HT1080 (cell line): ENCODE results near the gene NCOA7. TPM values are rescaled to one million over a fixed set of nuclear protein-coding genes. Genes with fewer than 3 reads are reported as not detected.
"Not testable (repeated sequence)": the region's sequence is repeated elsewhere in the genome, so short reads cannot be mapped to it uniquely, and the experiment has no call there.

ENCODE experiments used
- DNase-seq: peaks from one replicate; pipeline ENCODE4 v3.0.0-alpha.2; 2015; ENCODE audit warnings: low read depth
- total RNA-seq: library from RNA; depleted of rRNA; stranded (reverse); fragments of >200 nt; shearing (Covaris generic); gene quantifications from 2 replicates; pipeline ENCODE4 v1.2.3, GENCODE V29; 2014

The NCOA7 gene
- total RNA-seq, 1 experiment from 2014 or later: 5.0 TPM

DNA sequence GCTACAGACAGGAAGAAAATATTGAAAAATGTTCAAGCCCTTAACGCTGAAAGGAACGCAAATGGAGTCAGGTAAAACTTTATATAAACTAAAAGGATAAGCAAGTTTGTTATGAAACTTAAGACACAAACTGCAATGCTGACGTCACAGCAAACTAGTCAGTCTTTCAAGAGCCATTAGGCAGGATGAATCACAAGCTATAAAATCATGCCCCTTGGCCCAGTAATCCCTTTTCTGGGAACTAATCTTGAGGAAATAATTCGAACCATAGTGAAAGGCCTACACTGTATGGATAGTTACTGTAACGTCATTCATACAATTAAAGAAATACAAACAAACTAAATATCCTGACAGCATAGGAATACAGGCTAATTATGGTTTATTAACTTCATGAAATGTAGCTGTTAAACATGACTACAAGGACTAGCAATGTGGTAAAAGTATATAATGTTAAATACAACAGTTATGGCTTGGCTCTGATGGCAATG, 123.1 kb downstream of the NCOA7 start:
- peak; percentile 81 for DNase-seq

DNA sequence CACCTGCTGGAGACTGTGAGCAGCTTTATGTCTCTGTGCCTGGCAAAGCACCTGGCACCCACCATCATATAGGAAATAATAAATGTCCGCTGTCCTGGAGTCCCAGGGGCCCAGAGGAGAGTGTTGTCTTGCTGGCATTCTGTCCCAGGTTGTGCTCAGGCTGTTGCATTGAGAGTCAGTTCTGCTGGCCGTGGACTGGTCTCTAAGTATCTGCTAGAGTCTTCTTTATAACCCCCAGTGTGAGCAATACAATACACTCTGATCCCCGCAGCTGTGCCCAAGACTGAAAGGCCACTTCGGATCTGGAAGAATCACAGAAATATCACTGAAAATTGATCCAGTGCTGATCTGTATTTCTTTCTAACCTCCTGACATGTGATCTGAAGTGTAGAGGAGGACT, 127.5 kb downstream of the NCOA7 start:
- DNase-seq: no peak

DNA sequence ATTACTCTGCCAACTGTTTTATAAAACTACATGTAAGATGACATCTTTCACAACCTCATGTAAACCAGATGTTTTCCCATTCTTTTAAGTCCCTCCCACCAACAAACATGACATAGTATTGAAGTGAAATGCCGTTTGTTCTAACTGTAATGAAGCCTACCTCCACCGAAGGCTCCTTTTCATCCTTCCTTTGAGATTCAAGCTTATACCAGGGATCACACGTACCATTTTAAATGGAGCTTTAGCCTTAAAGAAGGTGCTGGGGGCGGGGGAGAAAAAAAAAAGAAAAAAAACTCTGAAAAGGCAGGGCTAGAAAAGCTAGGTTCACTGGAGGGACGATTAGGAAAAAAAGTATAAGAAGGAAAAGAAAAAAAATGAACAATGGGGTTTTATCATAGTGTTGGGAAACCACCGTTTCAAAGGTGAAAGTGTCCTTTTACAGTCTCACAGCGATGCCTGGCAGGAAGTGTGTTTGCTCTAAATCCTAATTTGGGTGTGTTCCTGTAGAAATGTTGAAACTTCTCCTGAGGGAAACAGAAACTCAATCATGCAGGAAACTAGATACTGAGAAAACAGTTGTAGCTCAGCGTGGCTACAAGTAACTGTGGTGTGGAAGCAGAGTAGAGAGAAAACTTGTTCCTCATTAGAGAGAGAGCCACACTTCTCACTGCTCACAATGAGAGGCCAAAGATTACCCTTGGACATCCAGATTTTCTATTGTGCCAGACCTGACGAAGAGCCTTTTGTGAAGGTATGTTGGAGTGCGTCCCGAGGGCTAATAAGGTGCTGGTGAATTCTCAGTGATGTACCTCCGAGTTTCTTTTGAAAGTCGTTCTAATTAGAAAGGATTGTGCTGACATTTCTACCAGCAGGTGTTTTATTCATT, 128.2 kb downstream of the NCOA7 start:
- DNase-seq: peak; percentile 50

DNA sequence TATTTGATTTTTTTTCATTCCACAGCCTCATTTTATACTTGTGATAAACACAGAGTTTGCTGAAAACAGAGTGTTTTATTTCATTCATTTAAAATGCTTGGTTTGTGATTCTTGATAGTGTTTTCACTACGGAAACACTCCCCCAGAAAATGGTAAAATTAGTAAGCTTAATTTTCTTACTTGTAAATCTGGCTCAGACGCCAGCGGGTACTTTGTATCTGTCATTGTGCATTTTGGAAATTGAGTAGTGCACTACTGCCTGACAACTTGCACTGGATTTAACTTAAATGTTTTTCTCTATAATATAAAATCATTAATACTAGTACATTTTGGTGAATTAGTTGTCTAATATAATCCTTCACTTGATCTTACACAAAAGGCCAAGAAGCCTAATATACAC, 128.9 kb downstream of the NCOA7 start:
- DNase-seq: no peak

DNA sequence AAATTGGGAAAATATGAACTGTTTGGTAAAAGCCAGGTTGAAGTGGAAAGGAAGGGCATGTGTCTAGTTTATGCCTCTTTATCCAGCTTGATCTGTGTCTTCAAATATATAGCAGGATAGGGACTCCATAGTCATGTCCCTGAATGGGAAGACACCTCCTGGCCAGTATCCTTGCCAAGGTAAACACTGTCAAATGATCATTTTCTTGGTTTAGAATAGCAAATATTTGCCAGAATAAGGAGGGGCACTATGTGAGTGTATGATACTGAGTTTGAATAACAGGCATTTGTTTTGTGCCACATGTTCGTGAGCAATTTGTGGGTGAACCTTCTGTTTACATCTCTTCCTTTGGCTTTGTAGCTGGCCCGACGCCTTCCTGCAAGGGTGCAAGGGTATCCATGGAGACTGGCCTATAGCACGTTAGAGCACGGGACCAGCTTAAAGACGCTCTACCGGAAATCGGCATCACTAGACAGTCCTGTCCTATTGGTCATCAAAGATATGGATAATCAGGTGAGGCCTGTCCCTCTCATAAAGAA, 131.6 kb downstream of the NCOA7 start:
- no peak for DNase-seq

DNA sequence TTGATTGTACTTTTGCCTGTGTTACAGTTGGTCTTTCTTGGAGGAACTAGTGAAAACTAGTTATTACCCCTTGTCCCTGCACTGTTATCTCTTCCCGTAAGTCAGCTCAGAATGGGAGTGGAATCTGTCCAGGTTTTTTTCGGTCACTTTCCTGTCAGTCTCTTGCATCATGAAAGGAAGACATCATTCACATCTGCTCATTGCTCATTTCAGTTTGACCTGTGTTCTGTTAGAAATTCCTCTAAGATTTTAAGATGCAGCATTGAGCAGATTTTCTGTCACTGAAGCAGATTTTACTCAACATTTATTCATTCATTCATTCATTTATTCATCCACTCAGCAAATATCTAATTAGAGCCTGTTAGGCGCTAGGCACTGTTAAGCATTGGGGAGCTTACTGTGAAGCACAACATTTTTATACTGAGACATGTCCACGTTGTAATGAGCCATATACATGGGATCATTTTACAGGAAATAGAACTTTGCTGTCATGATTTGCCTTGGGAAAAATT, 132.7 kb downstream of the NCOA7 start:
- no peak for DNase-seq

DNA sequence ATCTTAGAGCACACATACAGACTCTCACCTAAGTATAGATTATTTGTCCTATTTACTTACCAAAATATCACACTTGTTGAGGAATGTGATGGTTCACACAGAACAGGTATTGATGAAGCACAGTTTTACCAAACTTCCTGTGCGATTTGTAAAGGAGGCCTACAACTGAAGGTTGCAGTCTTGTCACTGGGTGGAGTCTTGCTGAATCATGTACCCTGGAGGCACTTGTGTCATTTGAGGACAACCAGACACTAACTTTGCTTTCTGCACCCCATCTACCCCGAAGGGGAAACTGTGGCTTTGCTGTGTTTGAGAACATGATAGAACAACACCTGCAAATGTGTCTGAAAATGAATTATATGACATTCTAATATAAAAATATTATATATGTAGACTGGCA, 133.4 kb downstream of the NCOA7 start:
- DNase-seq: no peak

DNA sequence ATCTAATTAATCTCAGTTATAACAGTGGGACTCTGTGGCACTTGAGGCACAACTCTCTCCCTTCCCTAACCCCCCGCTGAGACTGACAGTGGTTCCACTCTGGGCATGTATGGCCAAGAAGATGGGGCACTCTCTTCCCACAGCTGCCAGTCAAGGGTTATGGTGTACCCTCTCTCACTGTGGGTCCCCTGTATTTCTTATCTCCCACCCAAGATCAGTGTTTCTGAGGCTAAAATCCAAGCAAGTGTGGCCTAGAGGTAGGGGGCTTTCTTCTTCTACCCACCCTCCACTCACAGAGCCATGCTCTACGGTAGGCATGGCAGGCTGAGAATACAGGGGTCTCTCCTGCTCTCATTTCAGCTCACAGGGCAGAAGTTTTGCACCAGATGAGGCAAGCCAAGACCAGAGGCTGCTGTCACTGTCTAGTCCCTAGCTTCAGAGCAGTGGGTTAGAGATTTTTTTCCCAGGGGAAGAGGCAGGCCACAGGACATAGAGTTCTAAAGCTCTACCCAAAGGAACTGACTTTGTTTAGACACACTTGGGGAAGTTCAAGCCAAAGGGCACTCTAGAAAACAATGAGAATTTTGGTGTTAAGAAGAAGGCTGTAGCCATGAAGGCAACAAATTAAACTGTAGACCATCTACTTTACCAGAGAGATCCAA, 134.1 kb downstream of the NCOA7 start:
- DNase-seq: no peak

DNA sequence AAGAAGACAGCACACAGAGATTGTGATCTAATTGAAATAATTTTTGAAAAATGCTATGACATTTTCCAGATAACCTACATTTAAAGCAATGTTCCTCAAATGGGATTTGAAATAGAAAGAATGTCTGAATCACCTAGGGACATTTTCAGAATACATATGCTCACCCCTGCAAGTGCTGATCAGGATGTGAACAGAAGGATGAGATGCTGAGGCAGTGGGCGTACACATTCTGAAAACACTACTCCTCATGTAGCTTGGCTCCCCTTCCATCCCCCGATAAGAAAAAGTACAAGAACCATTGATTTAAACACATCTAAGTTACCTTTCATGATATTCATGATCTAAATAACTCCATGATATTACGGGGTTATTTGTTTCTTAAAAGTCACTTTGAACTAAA, 136.0 kb downstream of the NCOA7 start:
- no peak for DNase-seq

DNA sequence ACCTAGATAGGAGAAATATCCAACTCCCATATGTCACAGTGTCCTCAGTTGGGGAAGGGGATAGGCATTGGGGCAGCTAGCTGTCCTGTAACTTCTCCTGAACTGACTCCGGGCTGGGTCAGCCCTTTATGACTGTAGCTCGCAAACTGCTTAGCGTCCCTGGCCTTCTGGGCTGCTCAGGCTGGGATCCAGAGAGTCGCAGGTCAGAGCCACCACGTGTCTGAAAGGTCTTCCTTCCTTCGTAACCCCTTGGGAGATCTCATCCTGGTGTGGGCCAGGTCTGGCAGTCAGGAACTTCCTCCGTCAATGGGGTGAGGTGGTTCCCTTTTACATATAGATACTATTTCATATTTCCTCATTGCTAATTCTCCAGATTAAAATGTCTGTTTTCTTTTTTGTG, 137.0 kb downstream of the NCOA7 start:
- no peak for DNase-seq

DNA sequence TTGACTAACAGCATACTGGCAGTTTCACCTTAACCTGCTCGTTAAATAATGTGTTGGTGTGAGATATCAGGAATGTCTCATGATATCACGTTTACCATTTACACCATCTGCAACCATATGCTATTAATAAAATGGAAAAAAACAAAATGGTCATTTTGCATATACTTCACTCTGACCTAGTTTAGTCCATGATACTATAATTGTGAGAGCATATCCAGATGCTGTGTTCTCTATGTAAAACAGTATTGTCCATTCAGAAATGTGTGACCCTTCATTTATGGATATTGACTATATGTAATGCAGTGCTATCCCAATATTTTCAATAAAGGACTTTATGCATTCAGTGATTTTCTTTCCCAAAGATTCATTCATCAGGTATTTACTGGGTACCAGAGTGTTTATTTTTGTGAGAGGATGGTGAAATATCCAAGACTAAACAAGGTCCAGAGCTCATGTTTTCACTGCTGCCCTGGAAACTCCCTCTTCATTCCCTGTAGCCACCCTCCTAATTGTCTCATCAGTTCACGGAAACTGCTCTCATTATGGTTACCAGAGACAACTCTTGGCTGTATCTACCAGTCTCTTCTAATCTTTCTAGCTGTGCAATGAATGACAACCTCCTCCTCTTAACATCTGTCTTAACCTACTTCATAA, 140.1 kb downstream of the NCOA7 start:
- no peak for DNase-seq

DNA sequence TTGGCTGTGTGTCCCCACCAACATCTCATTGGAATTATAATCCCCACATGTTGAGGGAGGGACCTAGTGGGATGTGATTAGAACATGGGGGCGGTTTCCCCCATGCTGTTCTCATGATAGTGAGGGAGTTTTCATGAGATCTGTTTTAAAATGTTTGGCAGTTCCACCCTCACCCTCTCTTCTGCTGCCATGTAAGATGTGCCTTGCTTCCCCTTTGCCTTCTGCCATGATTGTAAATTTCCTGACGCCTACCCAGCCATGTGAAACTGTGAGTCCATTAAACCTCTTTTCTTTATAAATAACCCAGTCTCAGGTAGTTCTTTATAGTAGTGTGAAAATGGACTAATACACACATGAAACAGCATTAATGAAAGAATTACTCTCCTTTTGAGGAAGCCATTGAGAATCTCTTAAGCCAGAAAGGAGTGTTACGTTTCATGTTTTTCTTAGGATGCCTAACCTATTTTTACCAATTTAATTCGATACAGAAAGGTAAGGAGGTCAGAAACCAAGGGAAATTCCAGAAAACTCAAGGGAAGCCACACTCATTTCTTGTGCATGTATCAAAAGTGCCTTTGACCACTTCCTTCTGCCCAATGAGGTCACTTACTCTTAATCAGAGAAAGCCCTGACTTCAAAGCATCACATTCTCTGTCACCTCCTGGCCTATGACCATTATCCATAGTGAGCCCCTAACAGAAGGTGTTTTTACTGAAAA, 141.1 kb downstream of the NCOA7 start:
- DNase-seq: peak; percentile 35

DNA sequence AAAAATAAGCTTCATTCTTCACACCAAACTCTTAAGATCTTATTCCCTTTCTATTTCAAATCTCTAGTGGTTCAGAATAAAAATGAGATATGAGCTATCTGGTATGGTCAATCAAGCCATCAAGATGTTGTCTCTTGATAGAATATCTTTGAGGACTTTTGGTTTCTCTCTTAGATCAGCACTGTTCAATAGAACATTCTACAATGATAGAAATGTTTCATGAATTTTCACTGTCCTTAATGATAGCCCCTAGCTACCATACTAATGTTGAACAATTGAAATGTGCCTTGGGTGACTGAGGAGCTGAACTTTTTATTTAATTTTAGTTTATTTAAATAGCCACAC, 141.7 kb downstream of the NCOA7 start:
- DNase-seq: no peak

DNA sequence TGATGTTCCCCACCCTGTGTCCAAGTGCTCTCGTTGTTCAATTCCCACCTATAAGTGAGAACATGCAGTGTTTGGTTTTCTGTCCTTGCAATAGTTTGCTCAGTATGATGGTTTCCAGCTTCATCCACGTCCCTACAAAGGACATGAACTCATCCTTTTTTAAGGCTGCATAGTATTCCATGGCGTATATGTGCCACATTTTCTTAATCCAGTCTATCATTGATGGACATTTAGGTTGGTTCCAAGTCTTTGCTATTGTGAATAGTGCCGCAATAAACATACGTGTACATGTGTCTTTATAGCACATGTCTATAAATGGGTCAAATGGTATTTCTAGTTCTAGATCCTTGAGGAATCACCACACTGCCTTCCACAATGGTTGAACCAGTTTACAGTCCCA, 144.8 kb downstream of the NCOA7 start:
- not testable (repeated sequence) for DNase-seq

DNA sequence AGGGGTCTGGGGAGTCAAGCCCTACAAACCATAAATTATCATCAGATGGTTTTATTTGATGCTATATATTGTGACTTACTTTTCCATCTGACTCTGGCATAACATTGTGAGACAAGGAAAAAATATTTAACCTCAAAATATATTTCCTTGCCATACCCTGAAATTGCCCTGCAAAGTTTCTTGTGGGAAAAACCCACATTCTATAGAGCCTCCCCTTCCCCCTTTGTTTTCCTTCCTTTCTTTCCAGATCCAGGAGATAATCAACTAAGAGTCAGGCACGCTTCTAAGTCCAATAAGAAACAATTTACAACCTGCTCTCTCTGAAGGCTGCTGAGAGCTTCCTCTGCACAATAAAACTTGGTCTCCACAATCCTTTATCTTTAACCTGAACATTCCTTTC, 148.3 kb downstream of the NCOA7 start:
- no peak for DNase-seq

DNA sequence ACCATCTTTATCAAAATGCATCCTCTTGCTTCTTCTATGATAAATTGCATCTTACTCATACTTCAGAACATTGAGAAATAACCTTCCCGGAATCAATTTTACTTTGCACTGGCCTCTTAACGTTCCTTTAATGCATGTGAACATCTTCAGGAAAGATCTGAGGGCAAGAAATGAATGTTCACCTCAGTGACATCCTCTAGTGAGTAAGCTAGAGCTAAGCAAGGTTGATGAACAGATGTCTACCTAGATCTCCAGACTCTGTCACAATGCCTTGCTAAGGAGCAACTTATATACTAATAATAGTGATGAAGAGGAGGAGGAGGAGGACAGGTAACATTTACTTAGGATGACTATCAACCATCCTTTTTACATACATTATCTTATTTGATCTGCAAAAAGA, 149.0 kb downstream of the NCOA7 start:
- no peak for DNase-seq

DNA sequence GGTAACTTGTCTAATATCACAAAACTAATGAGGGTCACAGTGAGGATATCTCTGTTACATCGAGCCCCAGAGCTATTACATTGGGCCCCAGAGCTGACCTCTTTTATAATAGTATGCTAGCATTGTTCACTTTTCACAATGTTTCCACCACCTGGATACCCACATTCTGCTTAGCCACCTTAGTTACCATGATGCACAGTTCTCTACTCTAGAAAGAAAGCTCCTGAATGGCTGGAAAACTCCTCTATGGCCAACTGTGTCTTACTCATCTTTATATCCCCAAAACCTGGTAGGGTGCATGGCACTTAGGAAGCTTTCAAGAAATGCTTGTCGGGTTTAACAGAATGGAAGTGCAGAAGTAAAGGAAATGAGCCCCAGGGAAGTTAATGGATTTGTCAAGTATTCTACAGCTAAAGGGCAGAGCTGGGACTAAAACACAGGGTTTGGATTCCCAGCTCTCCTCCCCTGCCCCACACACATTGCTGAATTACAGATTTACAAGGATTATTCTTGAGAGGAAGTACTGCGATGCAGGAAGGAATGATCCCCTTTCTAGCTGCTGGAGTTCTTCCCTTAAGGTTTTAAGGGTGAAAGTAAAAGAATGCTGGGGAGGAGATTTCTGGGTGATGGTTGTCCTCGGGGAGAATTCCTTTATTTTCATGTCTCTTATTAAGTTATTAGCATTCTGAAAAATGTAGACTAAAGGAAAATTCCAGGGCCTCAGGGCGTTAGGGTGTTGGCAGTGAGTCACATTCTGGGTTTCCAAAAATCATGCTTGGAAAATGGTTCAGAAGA, 149.7 kb downstream of the NCOA7 start:
- DNase-seq: no peak

DNA sequence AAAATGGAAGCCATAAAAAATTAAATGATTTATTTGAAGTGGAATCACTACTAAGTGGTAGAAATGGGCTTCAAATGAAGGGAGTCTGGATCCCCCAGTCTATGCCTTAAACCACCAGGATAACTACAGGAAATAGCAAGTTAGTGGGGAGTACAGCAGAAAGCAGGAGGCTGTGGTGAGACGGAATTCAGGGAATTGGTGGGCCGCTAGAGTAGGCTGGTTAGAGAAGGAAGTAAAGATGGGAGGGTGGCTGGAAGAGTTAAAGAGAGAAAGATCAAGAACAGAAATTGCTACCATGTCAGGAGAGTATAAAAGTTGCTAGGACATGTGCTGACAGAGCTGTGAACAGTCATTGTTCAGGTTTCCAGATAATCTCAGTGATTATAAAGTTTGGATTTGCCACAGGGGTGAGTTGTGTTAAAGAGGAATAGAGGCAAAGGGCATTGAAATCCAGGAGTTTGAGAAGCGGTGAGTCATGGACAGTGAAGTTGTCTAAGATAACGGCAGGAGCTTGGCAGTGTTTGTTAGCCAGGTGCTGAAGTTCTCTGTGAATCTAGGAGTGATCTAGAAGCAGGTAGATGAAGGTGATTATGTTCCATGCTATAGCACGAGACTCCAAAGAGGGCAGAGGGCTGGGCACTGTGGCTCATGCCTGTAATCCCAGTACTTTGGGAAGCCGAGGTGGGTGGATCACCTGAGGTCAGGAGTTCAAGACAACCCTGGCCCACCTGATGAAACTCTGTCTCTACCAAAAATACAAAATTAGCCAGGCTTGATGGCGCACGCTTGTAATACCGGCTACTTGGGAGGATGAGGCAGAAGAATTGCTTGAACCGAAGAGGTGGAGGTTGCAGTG, 152.1 kb downstream of the NCOA7 start:
- DNase-seq: peak; percentile 31
